Activated T-cell treated with anti-CD3 and anti-CD28 coated beads, Interleukin-2, amount 50 U/mL, for 72 hours (primary cell): ENCODE data around the gene SDR39U1. TPM values are rescaled to one million over a fixed set of nuclear protein-coding genes. Genes with fewer than 3 reads are reported as not detected.

Source experiments
- ATAC-seq, 2 donors: fragments of 150-1000 bp; cut with Tn5 transposase; replicated peaks in 1 of 2; 2 replicates each; pipeline ENCODE4 v1.10.0; 2021; ENCODE audit warnings: moderate library complexity in 2 of 2, mild to moderate bottlenecking in 1 of 2
- DNase-seq, 2 donors: peaks; one replicate each; pipeline ENCODE4 v3.0.0; 2021 to 2022; ENCODE audit warnings: mixed read lengths in 1 of 2
- H3K27ac Mint-ChIP-seq: one replicate; pipeline ENCODE4 v1.8.0; 2022; ENCODE audit warnings: mild to moderate bottlenecking, moderate library complexity, mixed read lengths
- H3K27me3 Mint-ChIP-seq: one replicate; pipeline ENCODE4 v1.8.0; 2022; ENCODE audit warnings: low read depth, mixed read lengths
- H3K36me3 Mint-ChIP-seq, 2 donors: one replicate each; pipeline ENCODE4 v1.8.0; 2022; ENCODE audit warnings: mixed read lengths in 2 of 2, mild to moderate bottlenecking in 1 of 2; ENCODE audit not compliant: insufficient read depth in 2 of 2
- H3K4me1 Mint-ChIP-seq: one replicate; pipeline ENCODE4 v1.8.0; 2022; ENCODE audit warnings: low read depth, mixed read lengths
- H3K4me3 Mint-ChIP-seq, 2 donors: one replicate each; pipeline ENCODE4 v1.8.0; 2022; ENCODE audit warnings: mild to moderate bottlenecking in 2 of 2, mixed read lengths in 2 of 2, moderate library complexity in 2 of 2
- H3K9me3 Mint-ChIP-seq, 2 donors: one replicate each; pipeline ENCODE4 v1.8.0; 2022; ENCODE audit warnings: mixed read lengths in 2 of 2
- total RNA-seq, 2 donors: library from RNA; stranded (reverse); gene quantifications; one replicate each; pipeline ENCODE4 v1.2.3, GENCODE V29; 2022

SDR39U1 gene
- total RNA-seq, 2 donors from 2014 or later: 38.5 to 44.8 TPM

GRCh38 chr14:24395609-24396582, 46.7 kb downstream of the SDR39U1 start:
- Mint-ChIP-seq H3K36me3 (no peaks in the 10 kb centered on the region), H3K27ac (no peak overlapping the region), H3K27me3 (peaks cover 14% of the 10 kb centered on the region), H3K4me1 (peaks cover 7% of the 10 kb centered on the region), H3K9me3 (no peaks in the 10 kb centered on the region), H3K4me3 (no peak overlapping the region)
- ATAC-seq (no peak), DNase-seq (no peak)

- Mint-ChIP-seq H3K9me3 (no peaks in the 10 kb centered on the region), H3K27ac (no peak overlapping the region), H3K36me3 (no peaks in the 10 kb centered on the region), H3K4me1 (peaks cover 1% of the 10 kb centered on the region), H3K27me3 (peaks cover 12% of the 10 kb centered on the region), H3K4me3 (no peak overlapping the region)
- ATAC-seq: no peak
- no peak for DNase-seq
These were observed 48.3 kb downstream of the SDR39U1 start for GRCh38 chr14:24394275-24394674.

- no peak overlapping the region for H3K4me3 Mint-ChIP-seq
- ATAC-seq (no peak), DNase-seq (no peak)
- H3K27ac Mint-ChIP-seq: no peak overlapping the region
- peaks cover 11% of the 10 kb centered on the region for H3K27me3 Mint-ChIP-seq
- no peaks in the 10 kb centered on the region for H3K4me1 Mint-ChIP-seq
- H3K9me3 Mint-ChIP-seq: no peaks in the 10 kb centered on the region
- no peaks in the 10 kb centered on the region for H3K36me3 Mint-ChIP-seq
These were observed 50.1 kb downstream of the SDR39U1 start for GRCh38 chr14:24392325-24393091.

- no peak for DNase-seq
- Mint-ChIP-seq H3K27me3 (peaks cover 11% of the 10 kb centered on the region), H3K4me3 (no peak overlapping the region), H3K4me1 (no peaks in the 10 kb centered on the region), H3K27ac (no peak overlapping the region), H3K9me3 (no peaks in the 10 kb centered on the region), H3K36me3 (no peaks in the 10 kb centered on the region)
- no peak for ATAC-seq
These were observed 51.7 kb downstream of the SDR39U1 start for GRCh38 chr14:24390701-24391468.

Other genes with a start within 250 kb of the SDR39U1 start
- gene TM9SF1, start 247.3 kb downstream of the SDR39U1 start, total RNA-seq: 10 to 100 TPM; 27.4 to 32.5 TPM
- under 1 TPM in 1 of 2 donors, not detected in 1; 0.88 TPM for gene TSSK4, start 237.1 kb downstream of the SDR39U1 start, total RNA-seq
- 100 to 1,000 TPM; 105 to 119 TPM for gene CHMP4A, start 229.3 kb downstream of the SDR39U1 start, total RNA-seq
- 10 to 100 TPM; 16.8 to 20.2 TPM for gene MDP1, start 226.7 kb downstream of the SDR39U1 start, total RNA-seq
- gene NEDD8, start 210.4 kb downstream of the SDR39U1 start, total RNA-seq: 100 to 1,000 TPM; 127 to 148 TPM
- gene GMPR2, start 209.8 kb downstream of the SDR39U1 start, total RNA-seq: 10 to 100 TPM; 67.5 to 75.5 TPM
- 100 to 1,000 TPM in 1 of 2 donors, 10 to 100 TPM in 1; 87.7 to 103 TPM for gene TINF2, start 200.2 kb downstream of the SDR39U1 start, total RNA-seq
- 10 to 100 TPM in 1 of 2 donors, 1 to 10 TPM in 1; 9.3 to 14.0 TPM for gene TGM1, start 179.6 kb downstream of the SDR39U1 start, total RNA-seq
- 10 to 100 TPM; 53.8 to 56.2 TPM for gene RABGGTA, start 171.2 kb downstream of the SDR39U1 start, total RNA-seq
- 10 to 100 TPM; 28.5 to 29.0 TPM for gene DHRS1, start 143.0 kb downstream of the SDR39U1 start, total RNA-seq
- 10 to 100 TPM; 31.7 to 34.0 TPM for gene NOP9, start 142.9 kb downstream of the SDR39U1 start, total RNA-seq
- gene CIDEB, start 134.8 kb downstream of the SDR39U1 start, total RNA-seq: 10 to 100 TPM; 11.6 to 12.9 TPM
- 10 to 100 TPM; 21.5 to 23.4 TPM for gene LTB4R2, start 132.6 kb downstream of the SDR39U1 start, total RNA-seq
- gene LTB4R, start 131.3 kb downstream of the SDR39U1 start, total RNA-seq: 10 to 100 TPM; 27.1 to 28.5 TPM
- 1 to 10 TPM; 4.6 to 6.9 TPM for gene ADCY4, start 107.7 kb downstream of the SDR39U1 start, total RNA-seq
- 10 to 100 TPM; 11.0 to 18.6 TPM for gene RIPK3, start 102.8 kb downstream of the SDR39U1 start, total RNA-seq
- 10 to 100 TPM in 1 of 2 donors, 1 to 10 TPM in 1; 2.6 to 11.3 TPM for gene NFATC4, start 74.6 kb downstream of the SDR39U1 start, total RNA-seq
- under 1 TPM; 0.09 to 0.14 TPM for gene NYNRIN, start 43.8 kb downstream of the SDR39U1 start, total RNA-seq
- gene CBLN3, start 13.1 kb downstream of the SDR39U1 start, total RNA-seq: 10 to 100 TPM; 15.7 to 30.7 TPM
- 100 to 1,000 TPM; 114 to 126 TPM for gene KHNYN, start 12.8 kb downstream of the SDR39U1 start, total RNA-seq
- not detected for gene CMA1, start 65.5 kb upstream of the SDR39U1 start, total RNA-seq
- not detected for gene CTSG, start 133.5 kb upstream of the SDR39U1 start, total RNA-seq
- 10 to 100 TPM; 32.3 to 74.2 TPM for gene GZMH, start 166.9 kb upstream of the SDR39U1 start, total RNA-seq
- 1,000 to 10,000 TPM; 2,205 to 2,852 TPM for gene GZMB, start 191.4 kb upstream of the SDR39U1 start, total RNA-seq